NCI-H2171 treated with DMSO at 0.1 percent for 48 hours (cell line): Measurements from ENCODE around the gene DHX9.

Experiments used
- DNase-seq: peaks from one replicate; lab custom pipeline; 2025; lab: John Stamatoyannopoulos, UW

DHX9 gene

GRCh38 chr1:182841368-182841988 lies 2.3 kb downstream of the DHX9 start:
- DNase-seq = no peak

- DNase-seq = no peak
Measured at GRCh38 chr1:182842265-182842664, 3.1 kb downstream of the DHX9 start.

GRCh38 chr1:182845379-182845778 lies 6.2 kb downstream of the DHX9 start:
- no peak for DNase-seq

GRCh38 chr1:182845894-182846293 lies 6.7 kb downstream of the DHX9 start:
- DNase-seq = no peak

- DNase-seq = no peak
Measured at GRCh38 chr1:182847105-182847504, 8.0 kb downstream of the DHX9 start.

GRCh38 chr1:182848736-182849135 lies 9.6 kb downstream of the DHX9 start:
- no peak for DNase-seq

- DNase-seq = no peak
Measured at GRCh38 chr1:182850319-182850718, 11.2 kb downstream of the DHX9 start.

- DNase-seq = no peak
Measured at GRCh38 chr1:182851825-182852224, 12.7 kb downstream of the DHX9 start.

- DNase-seq = no peak
Measured at GRCh38 chr1:182855911-182856310, 16.8 kb downstream of the DHX9 start.

- no peak for DNase-seq
Measured at GRCh38 chr1:182857212-182857611, 18.1 kb downstream of the DHX9 start.

- no peak for DNase-seq
Measured at GRCh38 chr1:182860658-182861057, 21.5 kb downstream of the DHX9 start.

GRCh38 chr1:182861994-182862393 lies 22.8 kb downstream of the DHX9 start:
- DNase-seq = no peak

GRCh38 chr1:182862827-182863226 lies 23.7 kb downstream of the DHX9 start:
- DNase-seq = no peak

- no peak for DNase-seq
Measured at GRCh38 chr1:182863940-182864339, 24.8 kb downstream of the DHX9 start.

- DNase-seq = no peak
Measured at GRCh38 chr1:182867861-182868260, 28.7 kb downstream of the DHX9 start.

GRCh38 chr1:182869241-182869666 lies 30.1 kb downstream of the DHX9 start:
- no peak for DNase-seq

GRCh38 chr1:182872881-182873280 lies 33.7 kb downstream of the DHX9 start:
- DNase-seq = no peak

- no peak for DNase-seq
Measured at GRCh38 chr1:182875889-182876288, 36.7 kb downstream of the DHX9 start.

GRCh38 chr1:182877331-182877730 lies 38.2 kb downstream of the DHX9 start:
- DNase-seq = no peak

- DNase-seq = no peak
Measured at GRCh38 chr1:182877842-182878241, 38.7 kb downstream of the DHX9 start.

GRCh38 chr1:182884872-182885271 lies 45.7 kb downstream of the DHX9 start:
- no peak for DNase-seq

GRCh38 chr1:182885591-182885990 lies 46.4 kb downstream of the DHX9 start:
- no peak for DNase-seq

GRCh38 chr1:182886985-182887384 lies 47.8 kb downstream of the DHX9 start:
- DNase-seq = no peak

- peak; percentile 13 for DNase-seq
Measured at GRCh38 chr1:182888736-182889531, 49.8 kb downstream of the DHX9 start.
